Adipose tissue (tissue), 3 donors: ENCODE results near the gene PTAFR. TPM values are rescaled to one million over a fixed set of nuclear protein-coding genes. Genes with fewer than 3 reads are reported as not detected.

Experiments
- H3K27ac ChIP-seq: one replicate; pipeline ENCODE4 v1.5.1; 2013; ENCODE audit warnings: low read depth, low read length
- WGBS, 3 donors: extraction: QIAGEN DNeasy Blood & Tissue Kit; methylation state at CpG; one replicate each; pipeline ENCODE4 v1.1.7; 2013; 5-methylcytosine and 5-hydroxymethylcytosine counted together
- polyA plus RNA-seq, 3 donors: library from polyadenylated mRNA; stranded (reverse); fragments of 200-250 nt; gene quantifications; one replicate each; pipeline ENCODE4 v1.2.3, GENCODE V29; 2013
- donor health status: healthy with polysubstance abuse.
- donor health status: Bipolar disorder and iron deficiency.
- donor health status: healthy.

Gene PTAFR, protein sequence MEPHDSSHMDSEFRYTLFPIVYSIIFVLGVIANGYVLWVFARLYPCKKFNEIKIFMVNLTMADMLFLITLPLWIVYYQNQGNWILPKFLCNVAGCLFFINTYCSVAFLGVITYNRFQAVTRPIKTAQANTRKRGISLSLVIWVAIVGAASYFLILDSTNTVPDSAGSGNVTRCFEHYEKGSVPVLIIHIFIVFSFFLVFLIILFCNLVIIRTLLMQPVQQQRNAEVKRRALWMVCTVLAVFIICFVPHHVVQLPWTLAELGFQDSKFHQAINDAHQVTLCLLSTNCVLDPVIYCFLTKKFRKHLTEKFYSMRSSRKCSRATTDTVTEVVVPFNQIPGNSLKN
- polyA plus RNA-seq = 1 to 10 TPM; 1.0 to 6.6 (median 3.0) TPM

DNA sequence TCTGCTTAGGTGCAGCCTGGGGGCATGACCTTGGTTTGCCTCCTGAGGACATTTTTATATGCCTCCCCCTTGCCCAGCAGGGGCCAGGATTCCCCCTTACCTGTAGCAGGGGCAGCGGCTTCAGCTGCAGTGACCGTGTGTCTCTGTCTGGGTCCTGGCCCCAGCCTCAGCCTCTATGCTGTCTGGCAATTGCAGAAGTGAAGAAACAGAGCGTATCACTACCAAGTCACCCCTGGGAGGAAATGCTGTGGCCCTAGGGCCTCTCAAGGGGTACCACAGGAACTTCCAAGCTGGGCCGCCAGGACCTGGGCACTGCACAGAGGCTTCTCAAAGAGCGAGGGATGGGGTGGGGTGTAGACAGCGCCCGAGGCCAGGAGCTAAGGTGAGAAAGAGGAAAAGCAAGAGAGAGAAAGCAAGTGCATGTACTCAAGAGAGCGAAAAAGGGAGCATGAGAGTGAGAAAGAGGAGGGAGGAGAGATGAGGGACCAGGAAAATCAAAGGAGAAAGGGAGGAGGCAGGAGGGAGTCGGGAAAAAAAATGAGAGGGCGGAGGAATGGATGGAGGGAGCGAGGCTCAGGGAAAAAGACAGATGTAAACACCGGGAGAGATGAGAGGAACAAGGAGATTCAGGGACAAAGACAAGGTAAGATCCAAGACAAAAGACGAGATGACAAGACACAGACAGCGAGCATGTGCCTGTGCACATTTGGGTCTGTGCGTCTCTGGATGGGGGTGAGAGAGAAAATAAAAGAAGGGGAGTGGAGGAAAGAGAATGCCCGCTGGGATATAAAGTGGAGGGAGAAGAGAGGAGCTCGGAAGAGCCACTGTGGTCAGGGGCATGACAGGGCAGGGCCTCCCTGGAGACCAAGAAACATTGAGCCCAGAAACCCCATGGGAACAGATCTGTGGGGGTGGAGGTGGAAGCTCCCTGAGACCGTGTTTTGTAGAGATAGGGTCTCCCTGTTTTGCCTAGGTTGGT lies at the start of gene PTAFR:
Gene PTAFR (minus strand): TSS at position 199 of the 979 bp plus-strand sequence. CDS start 25,669 bp downstream, outside the sequence.
- H3K27ac ChIP-seq = no peak within 1 kb of the TSS
- WGBS, 3 donors = 58 to 69% (median 68%) methylated on average over 18 of the region's 18 CpGs

DNA sequence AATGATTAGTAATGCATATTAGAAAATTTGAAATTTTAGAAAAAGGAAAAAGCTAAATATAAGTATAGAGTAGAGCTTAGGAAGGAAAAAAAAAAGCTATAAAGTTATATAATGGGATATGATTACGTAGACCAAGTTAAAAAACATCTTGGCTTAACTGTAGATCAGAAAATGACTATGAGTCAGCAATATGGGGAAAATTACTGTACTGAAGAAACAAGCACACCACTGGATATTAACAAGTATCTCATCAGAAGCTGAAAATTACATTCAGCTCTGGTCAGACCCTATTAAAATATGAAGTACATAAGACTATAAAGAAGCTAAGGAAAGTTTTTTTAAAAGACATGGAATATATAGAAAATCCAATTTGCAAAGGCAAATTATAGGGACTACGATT lies 36.8 kb upstream of the PTAFR start:
- H3K27ac ChIP-seq = no peak overlapping the region
- 36 to 89% (median 65%) methylated on average over 2 of the region's 2 CpGs for WGBS, 3 donors

DNA sequence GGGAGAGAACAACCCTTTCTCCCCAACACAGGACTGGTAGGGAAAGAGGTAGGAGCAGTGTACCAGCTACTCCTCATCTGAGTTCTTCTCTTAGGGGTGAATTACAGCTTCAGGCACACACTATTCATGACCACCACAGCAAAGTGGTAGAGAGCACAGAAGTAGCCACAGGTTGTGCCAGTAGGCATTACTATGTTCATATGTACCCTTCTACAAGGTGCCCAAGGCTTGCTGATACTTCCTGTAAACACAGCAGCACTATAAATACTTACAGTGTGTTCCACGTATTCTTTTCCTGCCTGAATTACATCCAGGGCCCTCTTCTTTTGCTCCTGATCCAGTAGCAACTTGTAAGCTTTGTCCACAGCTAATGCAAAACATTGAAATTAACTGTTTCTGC lies 33.2 kb upstream of the PTAFR start:
- no peak overlapping the region for H3K27ac ChIP-seq

DNA sequence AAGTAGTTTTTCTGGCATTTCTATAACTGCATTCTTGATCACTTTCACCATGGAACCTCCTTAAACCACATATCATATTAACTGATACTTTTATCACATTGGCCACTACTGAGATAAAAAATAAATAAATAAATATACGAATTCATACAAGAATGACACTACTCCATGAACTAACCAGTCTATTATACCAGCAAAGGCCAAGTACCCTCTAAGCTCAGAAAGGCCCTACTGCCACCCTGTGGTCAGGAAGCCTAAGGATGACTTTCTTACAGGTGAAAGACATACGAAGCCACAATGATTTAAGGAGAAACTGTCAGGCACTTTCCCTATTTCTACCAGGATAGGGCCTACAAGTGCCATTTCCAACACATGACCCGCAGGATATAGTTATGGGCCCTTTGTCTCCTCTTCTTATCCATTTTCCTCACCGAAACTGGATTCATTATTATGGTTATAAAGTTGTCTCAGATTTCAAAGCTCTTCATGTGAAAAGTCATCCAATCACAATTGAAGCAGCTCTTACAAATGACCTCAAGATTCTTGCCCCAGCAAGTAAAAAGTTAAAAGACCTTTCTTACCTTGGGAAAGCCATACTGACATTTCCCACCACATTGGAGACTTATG lies 32.4 kb upstream of the PTAFR start:
- no peak overlapping the region for H3K27ac ChIP-seq
- 35 to 44% (median 43%) methylated on average over 4 of the region's 4 CpGs for WGBS, 3 donors

More for the DNA sequence above, 33.2 kb upstream of the PTAFR start:
- WGBS, 3 donors = 63 to 77% (median 64%) methylated on average over 1 of the region's 1 CpG

DNA sequence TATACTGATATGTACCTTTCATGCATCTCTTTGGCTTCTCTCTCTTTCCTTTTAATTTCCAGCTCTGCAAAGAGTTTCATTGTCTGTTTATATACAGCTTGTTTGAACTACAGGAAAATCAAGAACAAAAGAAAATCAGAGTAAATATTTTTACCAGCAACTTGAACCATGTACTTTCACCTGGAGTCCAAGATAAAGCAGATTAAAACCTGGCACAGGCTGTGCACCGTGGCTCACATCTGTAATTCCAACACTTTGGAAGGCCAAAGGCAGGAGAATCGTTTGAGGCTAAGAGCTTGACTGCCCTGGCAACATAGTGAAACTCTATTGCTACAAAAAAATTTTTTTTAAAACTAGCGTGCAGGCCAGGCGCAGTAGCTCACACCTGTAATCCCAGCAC lies 28.8 kb upstream of the PTAFR start:
- WGBS, 3 donors = 58 to 90% (median 69%) methylated on average over 4 of the region's 4 CpGs
- no peak overlapping the region for H3K27ac ChIP-seq

DNA sequence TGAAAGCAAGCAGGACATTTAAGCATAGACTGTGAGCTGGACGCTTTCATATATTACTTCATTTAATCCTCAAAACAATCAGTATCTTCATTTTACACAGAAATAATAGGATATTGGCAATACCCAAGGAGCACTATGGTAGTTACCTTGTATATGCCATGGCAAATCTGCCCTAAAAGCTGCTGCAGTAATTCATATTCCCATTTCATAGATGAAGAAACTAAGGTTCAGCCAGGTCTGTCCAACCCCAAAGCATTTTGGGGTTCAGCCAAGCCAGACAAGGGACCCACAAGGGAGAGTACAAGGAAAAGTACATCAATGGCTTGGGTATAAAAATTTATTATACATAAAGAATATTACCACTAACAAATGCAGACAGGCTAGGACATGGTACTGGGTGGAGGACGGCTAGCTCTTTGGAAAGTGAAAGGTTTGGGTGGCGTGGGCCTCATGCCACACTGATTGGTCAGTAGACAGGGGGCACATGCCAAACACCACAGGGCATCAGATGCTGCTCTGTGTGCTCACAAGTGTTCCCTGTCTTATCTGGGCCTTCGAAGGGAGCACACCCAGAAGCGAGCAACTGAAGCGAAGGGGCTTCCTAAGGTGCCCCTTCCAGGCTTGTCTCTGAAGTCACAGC lies 23.9 kb upstream of the PTAFR start:
- WGBS, 3 donors = 95 to 97% (median 96%) methylated on average over 6 of the region's 6 CpGs
- H3K27ac ChIP-seq = no peak overlapping the region

DNA sequence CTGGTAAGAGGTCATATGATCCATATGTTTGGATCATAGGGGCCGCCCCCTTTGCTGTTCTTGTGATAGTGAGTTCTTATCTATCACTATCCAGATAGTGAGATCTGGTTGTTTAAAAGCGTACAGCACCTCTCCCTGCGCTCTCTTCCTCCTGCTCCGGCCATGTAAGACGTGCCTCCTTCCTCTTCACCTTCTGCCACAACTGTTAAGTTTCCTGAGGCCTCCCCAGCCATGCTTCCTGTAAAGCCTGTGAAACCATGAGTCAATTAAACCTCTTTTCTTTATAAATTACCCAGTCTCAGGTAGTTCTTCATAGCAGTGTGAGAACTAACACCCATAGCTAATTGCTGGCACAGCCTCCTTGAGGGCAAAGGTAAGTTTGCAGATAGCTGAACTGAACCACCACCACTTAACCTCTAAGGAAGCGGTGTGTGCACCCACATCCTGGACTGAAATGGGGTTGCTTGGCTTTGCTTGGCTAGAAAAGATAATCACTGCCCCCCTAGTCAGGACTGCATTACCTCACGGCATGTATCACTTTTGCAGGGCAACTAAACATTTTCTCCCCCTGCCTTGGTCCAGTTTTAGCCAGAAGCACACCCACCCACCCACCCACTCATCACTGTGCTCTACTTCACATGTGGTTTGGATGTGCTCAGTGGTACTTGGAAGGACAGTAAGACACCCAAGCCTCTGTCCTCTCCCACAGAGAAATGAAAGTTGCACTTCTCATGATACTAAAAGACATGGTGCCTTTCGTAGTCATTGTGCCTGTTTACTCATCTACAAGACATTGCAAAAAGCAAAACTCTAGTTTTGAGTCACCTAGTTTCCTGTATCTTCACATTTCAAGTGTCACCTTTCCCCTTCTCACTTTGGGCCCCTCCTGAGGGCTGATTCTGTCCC lies 23.1 kb upstream of the PTAFR start:
- WGBS, 3 donors = 63 to 83% (median 63%) methylated on average over 8 of the region's 8 CpGs
- H3K27ac ChIP-seq = no peak overlapping the region

DNA sequence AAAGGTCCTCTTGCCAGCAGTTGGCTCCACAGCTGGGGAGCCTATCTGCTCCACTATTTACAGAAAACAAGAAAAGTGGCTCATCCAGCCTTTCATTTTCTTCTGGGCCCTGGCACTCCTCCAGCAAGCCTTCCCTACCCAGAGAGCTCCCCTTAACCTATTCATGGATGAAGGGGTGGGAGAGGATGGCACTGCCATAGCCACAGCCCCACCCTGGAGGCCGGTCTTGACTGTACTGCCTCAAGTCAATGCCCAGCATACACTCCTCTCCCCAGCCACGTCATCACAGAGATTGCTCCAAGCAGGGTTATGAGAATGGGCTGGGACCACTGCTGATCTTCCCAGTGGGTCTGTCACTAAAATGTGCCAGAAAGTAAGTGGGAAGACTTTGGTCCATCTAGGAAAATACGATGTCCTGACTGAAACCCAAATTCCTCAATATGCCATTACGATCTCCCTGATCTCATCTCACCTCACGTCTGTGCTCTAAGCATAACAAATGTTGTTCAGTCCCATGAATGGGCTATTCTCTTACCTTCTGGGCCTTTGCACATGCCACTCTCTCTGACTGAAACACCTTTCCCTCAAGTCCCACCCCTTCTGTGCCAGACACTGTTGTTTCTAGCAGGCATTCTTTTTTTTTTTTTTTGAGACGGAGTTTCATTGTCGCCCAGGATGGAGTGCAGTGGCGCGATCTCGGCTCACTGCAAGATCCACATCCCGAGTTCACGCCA lies 21.4 kb upstream of the PTAFR start:
- WGBS, 3 donors = 90 to 97% (median 93%) methylated on average over 12 of the region's 12 CpGs

DNA sequence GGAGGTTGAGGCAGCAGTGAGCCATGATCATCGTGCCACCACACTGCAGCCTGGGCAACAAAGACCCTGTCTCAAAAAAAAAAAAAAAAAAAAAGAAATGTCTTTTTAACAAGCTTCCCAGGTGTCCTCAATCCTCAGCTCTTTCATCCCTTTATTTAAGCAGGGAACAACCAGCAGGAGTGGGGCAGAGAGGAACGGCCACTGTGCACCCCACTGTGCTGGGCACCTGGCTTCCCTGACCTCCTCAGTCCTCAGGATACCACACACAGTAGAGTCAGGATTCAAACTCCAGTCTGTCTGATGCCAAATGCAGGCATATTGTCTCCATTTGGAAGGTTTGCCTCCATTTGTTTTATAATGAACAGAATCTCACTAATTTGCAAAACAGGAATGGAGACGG lies 19.8 kb upstream of the PTAFR start:
- 71 to 84% (median 73%) methylated on average over 3 of the region's 3 CpGs for WGBS, 3 donors
- H3K27ac ChIP-seq = no peak overlapping the region

More for the DNA sequence above, 21.4 kb upstream of the PTAFR start:
- no peak overlapping the region for H3K27ac ChIP-seq

DNA sequence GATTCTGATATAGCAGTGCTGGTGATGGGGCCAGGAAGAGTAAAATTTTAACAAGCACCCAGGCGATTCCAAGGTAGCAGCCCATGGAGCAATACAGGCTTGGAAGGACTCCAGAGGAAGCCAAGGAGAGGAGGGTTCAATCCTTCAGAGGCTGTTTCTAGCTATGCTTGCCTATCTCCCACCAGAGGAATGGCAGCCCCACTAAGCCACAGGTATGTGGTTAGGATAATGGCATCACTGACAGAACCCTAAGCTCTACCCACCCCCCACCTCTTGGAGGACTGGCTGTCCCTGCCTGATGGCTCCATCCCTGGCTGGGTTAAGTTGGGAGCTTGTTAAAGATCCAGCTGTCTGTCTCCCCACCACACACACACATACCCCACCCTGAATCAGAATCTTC lies 19.3 kb upstream of the PTAFR start:
- 85 to 100% (median 94%) methylated on average over 1 of the region's 1 CpG for WGBS, 3 donors
- no peak overlapping the region for H3K27ac ChIP-seq

DNA sequence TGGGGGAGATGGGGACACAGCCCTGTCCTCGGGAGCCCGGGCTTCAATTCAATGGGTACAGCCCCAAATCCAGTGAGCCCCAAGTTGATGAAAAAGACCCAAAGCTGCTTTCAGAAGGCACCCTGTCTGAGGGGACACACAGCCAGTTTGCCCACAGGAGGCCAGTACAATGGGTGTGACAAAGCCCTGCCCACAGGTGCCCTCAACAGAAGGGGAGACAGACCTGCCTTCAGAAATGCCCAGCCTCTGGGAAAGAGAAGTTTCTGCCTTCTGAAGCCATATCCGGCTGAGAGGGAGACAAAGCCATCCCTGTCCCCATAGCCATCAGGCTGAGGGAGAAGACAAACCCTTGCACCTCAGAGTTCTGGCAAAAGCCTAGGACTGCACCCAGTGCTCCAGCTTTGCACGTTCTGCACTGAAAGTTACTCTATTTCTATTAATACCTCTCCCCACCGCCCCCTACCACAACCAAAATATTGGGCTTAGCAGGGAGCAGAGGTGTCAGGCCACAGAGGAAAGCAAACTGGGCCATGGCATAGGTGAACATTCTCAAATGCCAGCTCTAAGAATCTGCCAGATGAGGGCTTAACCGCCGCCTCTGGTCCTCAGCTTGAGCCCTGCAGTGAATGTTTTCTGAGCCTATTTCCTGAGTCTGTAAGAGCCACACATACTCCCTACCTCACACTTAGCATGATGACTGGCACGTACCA lies 18.0 kb upstream of the PTAFR start:
- WGBS, 3 donors = 84 to 87% (median 87%) methylated on average over 8 of the region's 8 CpGs
- no peak overlapping the region for H3K27ac ChIP-seq

DNA sequence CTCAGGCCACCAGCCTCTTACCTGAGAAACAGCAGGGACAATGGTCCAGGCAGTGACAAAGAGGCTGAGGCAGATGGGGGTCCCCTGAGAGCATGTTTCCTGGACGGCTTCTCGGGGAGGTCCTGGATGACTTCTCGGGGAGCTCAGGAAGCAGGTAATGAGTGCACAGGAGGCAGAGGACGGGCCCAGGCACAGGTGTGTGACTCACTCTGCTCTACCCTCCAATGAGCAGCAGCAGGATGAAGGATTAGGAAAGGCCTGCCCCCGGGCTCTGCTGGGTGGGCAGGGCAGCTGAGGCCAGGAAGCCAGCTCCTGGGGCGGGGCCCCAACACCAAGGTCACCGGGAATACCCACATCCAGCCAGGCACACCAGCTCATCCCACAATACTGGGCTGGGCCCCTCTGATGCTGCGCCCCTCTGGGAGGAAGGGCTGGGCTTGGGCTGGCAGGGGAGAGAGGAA lies 17.2 kb upstream of the PTAFR start:
- WGBS, 3 donors = 62 to 70% (median 65%) methylated on average over 6 to 8 of the region's 8 CpGs

DNA sequence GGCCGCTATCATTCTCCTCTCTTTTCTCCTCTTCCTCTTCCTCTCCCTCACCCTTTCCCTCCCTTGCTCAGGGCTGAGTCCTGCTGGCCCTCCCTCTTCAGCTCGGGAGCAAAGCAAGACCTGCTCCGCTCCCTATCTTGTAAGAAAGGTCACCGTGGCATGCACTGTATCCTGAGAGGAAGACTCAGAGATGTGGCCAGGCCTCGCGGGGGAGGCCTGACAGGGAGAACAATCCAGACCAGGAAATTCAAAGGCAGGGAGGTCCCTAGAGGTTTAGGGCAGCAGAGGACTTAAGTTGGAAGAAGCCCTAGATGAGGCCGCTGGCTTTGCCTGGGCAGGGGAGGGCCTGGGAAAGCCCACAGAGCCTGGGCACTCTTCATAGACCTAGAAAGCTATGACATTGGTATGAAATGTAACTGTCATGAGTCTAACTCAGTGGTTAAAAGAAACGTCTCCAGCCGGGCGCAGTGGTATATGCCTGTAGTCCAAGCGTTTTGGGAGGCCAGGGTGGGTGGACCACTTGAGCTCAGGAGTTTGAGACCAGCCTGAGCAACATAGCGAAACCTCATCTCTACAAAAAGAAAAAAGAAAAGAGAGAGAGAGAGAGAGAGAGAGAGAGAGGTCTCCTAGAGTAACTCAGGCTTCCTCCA lies 14.6 kb upstream of the PTAFR start:
- no peak overlapping the region for H3K27ac ChIP-seq
- 59 to 71% (median 66%) methylated on average over 12 of the region's 12 CpGs for WGBS, 3 donors

More for the DNA sequence above, 17.2 kb upstream of the PTAFR start:
- no peak overlapping the region for H3K27ac ChIP-seq

DNA sequence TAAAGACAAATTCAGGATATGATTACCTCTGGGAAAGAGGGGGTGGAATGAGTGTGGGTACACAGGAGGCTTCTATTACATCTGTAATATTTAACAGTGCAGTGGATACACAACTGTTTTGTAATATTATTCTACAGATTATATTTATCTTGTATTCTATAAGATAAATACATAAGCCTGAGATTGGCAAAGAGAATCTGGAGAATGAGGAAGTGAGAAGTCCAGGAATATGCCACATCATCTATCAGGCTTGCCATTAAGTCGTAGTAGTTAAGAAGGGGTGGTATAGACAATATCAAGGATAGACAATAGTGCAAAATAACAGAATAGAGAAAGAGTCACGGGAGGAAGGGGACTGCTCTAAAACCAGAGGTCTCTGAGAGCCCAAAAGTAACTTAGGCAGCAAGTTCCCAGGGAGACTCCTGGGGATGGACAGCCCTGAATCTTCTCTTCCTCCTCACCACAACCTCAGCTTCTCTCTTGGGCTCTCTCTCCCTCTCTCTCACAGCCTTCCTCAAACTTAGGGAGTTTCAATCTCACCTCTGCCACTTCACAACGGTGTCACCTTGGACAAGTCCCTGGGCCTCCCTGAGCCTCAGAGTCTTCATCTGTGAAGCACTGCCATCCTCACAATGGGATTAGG lies 14.0 kb upstream of the PTAFR start:
- H3K27ac ChIP-seq = no peak overlapping the region
- 52 to 62% (median 55%) methylated on average over 3 of the region's 3 CpGs for WGBS, 3 donors

DNA sequence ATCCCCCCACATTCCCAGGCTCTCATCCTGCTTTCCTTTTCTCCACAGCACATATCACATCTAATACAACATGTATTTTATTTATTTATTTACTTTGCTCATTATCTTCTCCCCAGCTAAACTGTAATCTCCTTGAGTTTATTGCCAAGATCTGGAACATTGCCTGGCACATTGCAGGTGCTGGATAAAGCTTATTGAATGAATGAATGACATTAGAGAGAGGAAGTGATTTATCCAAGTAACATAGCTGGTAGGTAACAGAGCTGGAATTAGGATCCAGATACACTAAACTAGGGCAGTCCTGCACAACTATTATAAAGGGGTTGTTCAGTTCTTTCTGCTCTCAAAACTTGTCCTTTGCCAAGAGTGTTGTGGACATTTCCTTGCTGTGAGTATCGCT lies 8.6 kb upstream of the PTAFR start:
- WGBS, 3 donors = 85 to 98% (median 92%) methylated on average over 1 of the region's 1 CpG
- no peak overlapping the region for H3K27ac ChIP-seq
